Stomach (tissue), 9 donors: ENCODE measurements around the gene FKBP10. TPM values are rescaled to one million over a fixed set of nuclear protein-coding genes. Genes with fewer than 3 reads are reported as not detected.

Source experiments
- DNase-seq, 2 donors: peaks; one replicate each; pipeline versions ENCODE4 v3.0.0 to v3.0.0-alpha.2; 2013 to 2019
- H3K27ac ChIP-seq, 5 donors: fragments of 200-600 bp in 4 of 5; sonication (generic) in 4 of 5; one replicate each; pipeline ENCODE4 v1.5.1; 2013 to 2019; ENCODE audit warnings: mild to moderate bottlenecking in 1 of 5, moderate library complexity in 1 of 5
- H3K27me3 ChIP-seq, 3 donors: fragments of 200-600 bp; sonication (generic); one replicate each; pipeline ENCODE4 v1.5.1; 2017 to 2019; ENCODE audit warnings: mixed run types in 1 of 3
- H3K36me3 ChIP-seq, 4 donors: fragments of 200-600 bp; sonication (generic); 1 replicate in 3 of 4; 2 replicates in 1 of 4; pipeline ENCODE4 v1.5.1; 2016 to 2019
- H3K4me1 ChIP-seq, 4 donors: fragments of 200-600 bp; sonication (generic); one replicate each; pipeline ENCODE4 v1.5.1; 2016 to 2019
- H3K4me3 ChIP-seq, 4 donors: fragments of 200-600 bp; sonication (generic) in 3 of 4; one replicate each; pipeline ENCODE4 v1.5.1; 2016 to 2019; ENCODE audit warnings: mild to moderate bottlenecking in 1 of 4
- H3K9me3 ChIP-seq, 4 donors: fragments of 200-600 bp; sonication (generic); one replicate each; pipeline ENCODE4 v1.5.1; 2016 to 2019
- CTCF ChIP-seq, 7 experiments: fragments of 450-650 bp in 4 of 7; fragments of 200-600 bp in 3 of 7; sonication (generic) in 3 of 7; IDR thresholded peaks; one replicate each; pipeline ENCODE4 v1.5.1; 2016 to 2019; ENCODE audit warnings: antibody characterized with exemption in 7 of 7, control low read depth in 2 of 7, mild to moderate bottlenecking in 1 of 7
- EP300 ChIP-seq: sonication (generic); formaldehyde crosslinking; IDR thresholded peaks from one replicate; pipeline ENCODE4 v1.6.1; 2017; ENCODE audit warnings: antibody characterized with exemption
- POLR2A ChIP-seq, 4 donors: fragments of 450-650 bp; IDR thresholded peaks; one replicate each; pipeline ENCODE4 v1.6.1; 2016; ENCODE audit warnings: antibody characterized with exemption in 4 of 4, control low read depth in 2 of 4, mild to moderate bottlenecking in 1 of 4, moderate library complexity in 1 of 4
- POLR2AphosphoS5 ChIP-seq, 3 donors: sonication (generic); formaldehyde crosslinking; IDR thresholded peaks; one replicate each; pipeline ENCODE4 v1.6.1; 2016; ENCODE audit warnings: antibody characterized with exemption in 3 of 3
- WGBS, 5 donors: extraction: QIAGEN DNeasy Blood & Tissue Kit in 3 of 5; methylation state at CpG; one replicate each; pipeline versions ENCODE4 v1.1.5 to v1.1.7; 2013 to 2018; 5-methylcytosine and 5-hydroxymethylcytosine counted together
- intact Hi-C: fragments of 100-400 bp; cut with DNase I; formaldehyde crosslinking; loops from one replicate; pipeline ENCODE4 v1.15.1; 2023; ENCODE audit warnings: low total_unique reads
- polyA plus RNA-seq, 3 donors: library from polyadenylated mRNA; stranded (reverse); fragments of 200-250 nt; gene quantifications; one replicate each; pipeline ENCODE4 v1.2.3, GENCODE V29; 2013
- total RNA-seq, 5 donors: library from RNA; depleted of rRNA; stranded (reverse); fragments of >200 nt; gene quantifications; one replicate each; pipeline versions ENCODE4 v1.1.0 to v1.2.3, GENCODE V29; 2014 to 2016
- donor health status: healthy with polysubstance abuse.
- donor health status: Bipolar disorder and iron deficiency.
- donor health status: healthy.

The FKBP10 gene
- total and polyA plus RNA-seq, 8 donors: 4.6 to 45.3 (median 14.9) TPM

- no peaks in the 10 kb centered on the region for H3K36me3 ChIP-seq
- TF ChIP-seq POLR2A (IDR thresholded peaks at IDR 0.05) (no peak), CTCF (IDR thresholded peaks at IDR 0.05) (no peak), EP300 (no peak), POLR2AphosphoS5 (IDR thresholded peaks at IDR 0.05) (no peak)
- H3K4me1 ChIP-seq: peaks cover 17 to 62% (median 37%) of the 10 kb centered on the region in 4 donors
- intact Hi-C loops: no loop called here
- no peaks in the 10 kb centered on the region for H3K27me3 ChIP-seq
- no peak overlapping the region for H3K27ac ChIP-seq
- 76 to 81% (median 77%) methylated on average over 3 of the region's 3 CpGs for WGBS, 5 donors
- no peak for DNase-seq
- no peaks in the 10 kb centered on the region for H3K9me3 ChIP-seq
- H3K4me3 ChIP-seq: no peak overlapping the region
These were observed 47.6 kb downstream of the FKBP10 start for GRCh38 chr17:41860254-41860931.

DNA sequence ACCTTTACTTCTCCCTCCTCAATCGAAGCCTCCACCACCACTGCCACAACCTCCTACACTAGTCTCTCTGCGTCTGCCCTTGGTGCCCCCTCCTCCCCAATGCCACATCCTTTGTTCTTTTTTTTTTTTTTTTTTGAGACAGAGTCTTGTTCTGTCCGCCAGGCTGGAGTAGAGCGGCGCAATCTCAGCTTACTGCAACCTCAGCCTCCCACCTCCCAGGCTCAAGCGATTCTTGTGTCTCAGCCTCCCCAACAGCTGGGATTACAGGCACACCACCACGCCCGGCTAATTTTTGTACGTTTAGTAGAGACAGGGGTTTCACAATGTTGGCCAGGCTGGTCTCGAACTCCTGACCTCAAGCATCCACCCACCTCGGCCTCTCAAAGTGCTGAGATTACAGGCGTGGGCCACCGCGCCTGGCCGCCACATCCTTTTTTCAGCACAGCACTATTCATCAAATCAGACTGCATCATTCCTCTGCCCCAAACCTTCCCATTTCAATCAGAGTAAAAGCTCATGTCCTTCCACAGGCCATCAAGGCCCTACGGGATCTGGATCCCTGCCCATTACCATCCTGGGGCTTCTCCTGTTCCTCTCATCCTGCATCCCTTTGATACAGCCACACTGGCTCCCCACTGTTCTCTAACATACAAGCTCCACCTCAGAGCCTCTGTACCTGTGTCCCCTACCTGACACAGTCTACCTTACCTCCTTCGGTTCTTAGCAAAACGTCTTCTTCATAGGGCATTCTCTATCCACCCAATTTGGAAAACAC lies 50.5 kb downstream of the FKBP10 start:
- intact Hi-C loops: no loop called here
- Histone ChIP-seq H3K27ac (peak overlapping the region in 1 of 5 donors; percentile 92), H3K36me3 (peaks cover 0 to 20% (median 18%) of the 10 kb centered on the region in 4 donors), H3K27me3 (no peaks in the 10 kb centered on the region), H3K9me3 (no peaks in the 10 kb centered on the region), H3K4me3 (peak overlapping the region; percentile 77 to 96 (median 82)), H3K4me1 (peaks cover 17 to 65% (median 39%) of the 10 kb centered on the region in 4 donors)
- 54 to 63% (median 58%) methylated on average over 18 of the region's 18 CpGs for WGBS, 5 donors
- DNase-seq: peak in 1 of 2 donors; percentile 15
- TF ChIP-seq POLR2A (IDR thresholded peaks at IDR 0.05) (no peak), POLR2AphosphoS5 (IDR thresholded peaks at IDR 0.05) (no peak), EP300 (no peak), CTCF (IDR thresholded peaks at IDR 0.05) (no peak)

- WGBS, 5 donors: 0 to 1% (median 1%) methylated on average over 23 to 25 of the region's 25 CpGs
- no peaks in the 10 kb centered on the region for H3K9me3 ChIP-seq
- peak overlapping the region; percentile 90 to 94 (median 92) for H3K27ac ChIP-seq
- H3K4me3 ChIP-seq: peak overlapping the region; percentile 77 to 96 (median 82)
- intact Hi-C loops: no loop called here
- H3K4me1 ChIP-seq: peaks cover 17 to 56% (median 36%) of the 10 kb centered on the region in 4 donors
- DNase-seq: peak in 1 of 2 donors; percentile 86
- TF ChIP-seq CTCF (IDR thresholded peaks at IDR 0.05) (no peak), POLR2A (IDR thresholded peaks at IDR 0.05) (no peak), EP300 (no peak), POLR2AphosphoS5 (IDR thresholded peaks at IDR 0.05) (no peak)
- peaks cover 1 to 32% (median 29%) of the 10 kb centered on the region in 4 donors for H3K36me3 ChIP-seq
- H3K27me3 ChIP-seq: no peaks in the 10 kb centered on the region
These were observed 51.7 kb downstream of the FKBP10 start for GRCh38 chr17:41864498-41864835.

DNA sequence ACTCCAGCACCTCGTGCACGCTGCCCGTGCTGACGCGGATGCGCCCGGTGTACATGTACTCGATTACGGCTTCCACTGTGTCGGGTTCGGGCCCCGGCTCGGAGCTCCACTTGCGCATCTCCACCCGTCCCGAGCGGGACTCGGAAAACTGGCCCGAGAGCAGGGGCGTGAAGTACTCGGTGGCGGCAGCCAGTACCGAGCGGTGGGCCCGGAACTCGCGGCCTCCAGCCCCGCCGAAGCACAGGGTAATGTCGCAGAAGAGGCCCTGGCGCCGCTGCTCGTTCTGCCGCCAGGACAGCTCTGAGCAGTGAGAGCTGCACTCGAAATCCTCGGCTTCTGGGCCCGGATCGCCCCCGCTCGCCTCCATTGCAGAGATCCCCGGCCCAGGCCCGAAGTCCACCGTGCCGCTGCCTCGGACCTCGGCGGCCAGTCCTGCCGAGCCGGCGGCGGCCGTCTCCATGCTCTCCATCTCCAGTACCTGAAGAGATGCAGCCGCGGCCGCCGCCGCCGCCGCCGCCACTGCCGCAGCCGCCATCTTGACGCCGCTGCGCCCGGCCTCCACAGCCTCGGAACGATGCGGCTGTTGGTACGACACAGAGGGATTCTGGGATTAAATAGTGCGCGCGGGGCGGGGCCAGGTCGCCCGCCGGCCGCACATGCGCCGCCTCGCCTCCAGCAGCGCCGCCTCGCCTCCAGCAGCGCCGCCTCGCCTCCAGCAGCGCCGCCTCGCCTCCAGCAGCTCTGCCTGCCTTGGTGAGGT lies 52.2 kb downstream of the FKBP10 start, which contains the start of gene KLHL11:
KLHL11 (minus strand) TSS at position 588 of the 760 bp plus-strand sequence; CDS start at position 535, 53 bp downstream.
- intact Hi-C loops: no loop called here
- WGBS, 5 donors: 0 to 1% (median 0%) methylated on average over 16 to 89 of the region's 90 CpGs
- H3K36me3 ChIP-seq: peaks cover 3 to 37% (median 34%) of the 10 kb centered on the region in 4 donors
- peaks cover 17 to 50% (median 34%) of the 10 kb centered on the region in 4 donors for H3K4me1 ChIP-seq
- DNase-seq: peak; percentile 92 to 98
- no peaks in the 10 kb centered on the region for H3K9me3 ChIP-seq
- TF ChIP-seq POLR2A (IDR thresholded peaks at IDR 0.05) (no peak), CTCF (IDR thresholded peaks at IDR 0.05) (no peak), POLR2AphosphoS5 (IDR thresholded peaks at IDR 0.05) (peak; percentile 90 to 98 (median 94)), EP300 (no peak)
- H3K27ac ChIP-seq: peak within 1 kb of the TSS; percentile 90 to 94 (median 92)
- no peaks in the 10 kb centered on the region for H3K27me3 ChIP-seq
- H3K4me3 ChIP-seq: peak within 1 kb of the TSS; percentile 77 to 96 (median 82)
